Parathyroid adenoma (tissue), 2 donors: ENCODE data around the gene CASP7.

Experiments
- H2AFZ ChIP-seq: fragments of 300-600 bp; sonication (generic); one replicate; pipeline ENCODE4 v1.7.0; 2017; ENCODE audit warnings: antibody characterized with exemption, mild to moderate bottlenecking
- H3K27ac ChIP-seq: fragments of 300-600 bp; sonication (generic); one replicate; pipeline ENCODE4 v1.7.0; 2017
- H3K27me3 ChIP-seq: fragments of 300-600 bp; sonication (generic); one replicate; pipeline ENCODE4 v1.7.0; 2017; ENCODE audit warnings: low read length; ENCODE audit not compliant: control insufficient read depth, insufficient read depth
- H3K36me3 ChIP-seq: fragments of 300-600 bp; sonication (generic); one replicate; pipeline ENCODE4 v1.7.0; 2017; ENCODE audit warnings: low read length; ENCODE audit not compliant: control insufficient read depth, insufficient read depth
- H3K4me1 ChIP-seq: fragments of 300-600 bp; sonication (generic); one replicate; pipeline ENCODE4 v1.7.0; 2017; ENCODE audit warnings: control low read depth
- H3K4me2 ChIP-seq: fragments of 300-600 bp; sonication (generic); one replicate; pipeline ENCODE4 v1.7.0; 2017; ENCODE audit warnings: low read length
- H3K4me3 ChIP-seq: fragments of 300-600 bp; sonication (generic); one replicate; pipeline ENCODE4 v1.7.0; 2017; ENCODE audit warnings: low read depth, low read length
- H3K79me2 ChIP-seq: fragments of 300-600 bp; sonication (generic); one replicate; pipeline ENCODE4 v1.7.0; 2017; ENCODE audit warnings: control low read depth
- H3K9ac ChIP-seq: fragments of 300-600 bp; sonication (generic); one replicate; pipeline ENCODE4 v1.7.0; 2017; ENCODE audit warnings: mild to moderate bottlenecking
- H3K9me3 ChIP-seq: fragments of 300-600 bp; sonication (generic); one replicate; pipeline ENCODE4 v1.7.0; 2017; ENCODE audit warnings: low read length; ENCODE audit not compliant: control insufficient read depth
- CTCF ChIP-seq: fragments of 300-600 bp; sonication (generic); IDR thresholded peaks from one replicate; pipeline ENCODE4 v1.7.0; 2017; ENCODE audit warnings: antibody characterized with exemption, mild to moderate bottlenecking
- donor health status: primary hyperparathyroidism.

Gene CASP7

GRCh38 chr10:113693348-113693747 is 13.6 kb downstream of the CASP7 start:
- no peak overlapping the region for H2AFZ ChIP-seq
- H3K27me3 ChIP-seq = no peaks in the 10 kb centered on the region
- TF ChIP-seq CTCF = no peak
- no peaks in the 10 kb centered on the region for H3K4me1 ChIP-seq
- H3K79me2 ChIP-seq = peaks cover 2% of the 10 kb centered on the region
- no peaks in the 10 kb centered on the region for H3K9me3 ChIP-seq
- no peaks in the 10 kb centered on the region for H3K36me3 ChIP-seq
- no peak overlapping the region for H3K4me2 ChIP-seq
- H3K4me3 ChIP-seq = no peak overlapping the region
- H3K27ac ChIP-seq = no peak overlapping the region
- H3K9ac ChIP-seq = no peak overlapping the region

GRCh38 chr10:113695691-113696090 is 16.0 kb downstream of the CASP7 start:
- H3K9ac ChIP-seq = no peak overlapping the region
- no peak overlapping the region for H3K4me2 ChIP-seq
- no peak overlapping the region for H2AFZ ChIP-seq
- peaks cover 2% of the 10 kb centered on the region for H3K79me2 ChIP-seq
- no peak overlapping the region for H3K27ac ChIP-seq
- no peaks in the 10 kb centered on the region for H3K27me3 ChIP-seq
- H3K36me3 ChIP-seq = no peaks in the 10 kb centered on the region
- no peak overlapping the region for H3K4me3 ChIP-seq
- no peak for TF ChIP-seq CTCF
- H3K9me3 ChIP-seq = no peaks in the 10 kb centered on the region
- no peaks in the 10 kb centered on the region for H3K4me1 ChIP-seq

GRCh38 chr10:113697595-113697994 is 17.9 kb downstream of the CASP7 start:
- Histone ChIP-seq H3K4me1 (no peaks in the 10 kb centered on the region), H3K27me3 (no peaks in the 10 kb centered on the region), H3K9ac (no peak overlapping the region), H2AFZ (no peak overlapping the region), H3K9me3 (no peaks in the 10 kb centered on the region), H3K79me2 (peaks cover 2% of the 10 kb centered on the region), H3K4me3 (no peak overlapping the region), H3K27ac (no peak overlapping the region), H3K36me3 (no peaks in the 10 kb centered on the region), H3K4me2 (no peak overlapping the region)
- no peak for TF ChIP-seq CTCF

- no peak overlapping the region for H3K27ac ChIP-seq
- H3K9me3 ChIP-seq = no peaks in the 10 kb centered on the region
- TF ChIP-seq CTCF = peak; percentile 64
- H3K4me2 ChIP-seq = no peak overlapping the region
- no peak overlapping the region for H2AFZ ChIP-seq
- H3K4me1 ChIP-seq = peaks cover 19% of the 10 kb centered on the region
- H3K36me3 ChIP-seq = no peaks in the 10 kb centered on the region
- no peak overlapping the region for H3K9ac ChIP-seq
- no peaks in the 10 kb centered on the region for H3K79me2 ChIP-seq
- no peaks in the 10 kb centered on the region for H3K27me3 ChIP-seq
- H3K4me3 ChIP-seq = no peak overlapping the region
Observed at GRCh38 chr10:113704637-113705343, 25.1 kb downstream of the CASP7 start.

GRCh38 chr10:113705344-113705652 is 25.6 kb downstream of the CASP7 start:
- peaks cover 19% of the 10 kb centered on the region for H3K4me1 ChIP-seq

More at GRCh38 chr10:113705344-113705652, 25.6 kb downstream of the CASP7 start:
- no peaks in the 10 kb centered on the region for H3K79me2 ChIP-seq
- H3K9ac ChIP-seq = no peak overlapping the region
- TF ChIP-seq CTCF = no peak
- H3K27ac ChIP-seq = peak overlapping the region; percentile 59
- H3K9me3 ChIP-seq = no peaks in the 10 kb centered on the region
- no peaks in the 10 kb centered on the region for H3K36me3 ChIP-seq
- peak overlapping the region; percentile 70 for H2AFZ ChIP-seq
- no peak overlapping the region for H3K4me3 ChIP-seq
- H3K4me2 ChIP-seq = no peak overlapping the region
- no peaks in the 10 kb centered on the region for H3K27me3 ChIP-seq
